Mammary epithelial cell (primary cell): ENCODE results near the gene NOVA1.

Experiments
- EZH2 ChIP-seq: IDR thresholded peaks from 2 replicates; pipeline ENCODE4 v1.6.1; 2012; ENCODE audit warnings: low read length, inconsistent platforms, borderline replicate concordance
- TF ChIP-seq, protein P1 (sequence below), 2 donors: IDR thresholded peaks in 1 of 2; conservative IDR thresholded peaks in 1 of 2; 2 replicates each; pipeline ENCODE4 v1.5.1; 2011 to 2012; ENCODE audit warnings: inconsistent platforms in 2 of 2, low read length in 2 of 2, mild to moderate bottlenecking in 2 of 2, control low read depth in 1 of 2, low read depth in 1 of 2; ENCODE audit not compliant: insufficient read depth in 1 of 2; ENCODE audit errors: extremely low read depth in 1 of 2

DNA sequence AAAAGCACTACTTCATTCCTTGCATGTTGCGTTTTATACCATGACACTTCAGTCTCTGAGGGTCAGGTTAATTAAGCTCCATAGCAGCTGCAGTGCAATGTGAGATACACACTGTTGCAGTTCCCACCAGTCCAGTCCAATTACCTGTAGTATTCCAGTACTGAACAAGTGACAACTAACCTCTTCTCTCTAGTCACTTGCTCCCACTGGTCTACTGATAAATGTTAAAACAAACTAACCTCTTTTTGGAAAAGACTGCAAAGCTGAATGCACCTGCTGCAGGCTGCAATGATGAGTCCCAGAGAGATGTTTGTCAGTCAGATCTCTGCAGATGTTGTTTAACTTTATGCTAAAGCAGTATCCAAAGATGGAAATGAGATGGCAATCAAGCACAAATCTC, 7.9 kb downstream of the NOVA1 start:
- TF ChIP-seq, protein P1, sequence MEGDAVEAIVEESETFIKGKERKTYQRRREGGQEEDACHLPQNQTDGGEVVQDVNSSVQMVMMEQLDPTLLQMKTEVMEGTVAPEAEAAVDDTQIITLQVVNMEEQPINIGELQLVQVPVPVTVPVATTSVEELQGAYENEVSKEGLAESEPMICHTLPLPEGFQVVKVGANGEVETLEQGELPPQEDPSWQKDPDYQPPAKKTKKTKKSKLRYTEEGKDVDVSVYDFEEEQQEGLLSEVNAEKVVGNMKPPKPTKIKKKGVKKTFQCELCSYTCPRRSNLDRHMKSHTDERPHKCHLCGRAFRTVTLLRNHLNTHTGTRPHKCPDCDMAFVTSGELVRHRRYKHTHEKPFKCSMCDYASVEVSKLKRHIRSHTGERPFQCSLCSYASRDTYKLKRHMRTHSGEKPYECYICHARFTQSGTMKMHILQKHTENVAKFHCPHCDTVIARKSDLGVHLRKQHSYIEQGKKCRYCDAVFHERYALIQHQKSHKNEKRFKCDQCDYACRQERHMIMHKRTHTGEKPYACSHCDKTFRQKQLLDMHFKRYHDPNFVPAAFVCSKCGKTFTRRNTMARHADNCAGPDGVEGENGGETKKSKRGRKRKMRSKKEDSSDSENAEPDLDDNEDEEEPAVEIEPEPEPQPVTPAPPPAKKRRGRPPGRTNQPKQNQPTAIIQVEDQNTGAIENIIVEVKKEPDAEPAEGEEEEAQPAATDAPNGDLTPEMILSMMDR (conservative IDR thresholded peaks at IDR 0.05 in 1 of 2, IDR thresholded peaks at IDR 0.05 in 1 of 2; ENCODE audit: extremely low read depth in 1 of 2, insufficient read depth in 1 of 2, low read depth in 1 of 2, low read length in 2 of 2): no peak
- TF ChIP-seq EZH2: no peak
